Cardiac ventricle fibroblast (primary cell): Measurements from ENCODE around the gene YAP1. TPM values are rescaled to one million over a fixed set of nuclear protein-coding genes. Genes with fewer than 3 reads are reported as not detected.

ENCODE experiments used
- total RNA-seq: library from RNA; depleted of rRNA; stranded (reverse); fragments of >200 nt; gene quantifications from 2 replicates; pipeline ENCODE4 v1.2.3, GENCODE V29; 2015

Gene YAP1
- total RNA-seq: 102 TPM in 2 replicates

DNA sequence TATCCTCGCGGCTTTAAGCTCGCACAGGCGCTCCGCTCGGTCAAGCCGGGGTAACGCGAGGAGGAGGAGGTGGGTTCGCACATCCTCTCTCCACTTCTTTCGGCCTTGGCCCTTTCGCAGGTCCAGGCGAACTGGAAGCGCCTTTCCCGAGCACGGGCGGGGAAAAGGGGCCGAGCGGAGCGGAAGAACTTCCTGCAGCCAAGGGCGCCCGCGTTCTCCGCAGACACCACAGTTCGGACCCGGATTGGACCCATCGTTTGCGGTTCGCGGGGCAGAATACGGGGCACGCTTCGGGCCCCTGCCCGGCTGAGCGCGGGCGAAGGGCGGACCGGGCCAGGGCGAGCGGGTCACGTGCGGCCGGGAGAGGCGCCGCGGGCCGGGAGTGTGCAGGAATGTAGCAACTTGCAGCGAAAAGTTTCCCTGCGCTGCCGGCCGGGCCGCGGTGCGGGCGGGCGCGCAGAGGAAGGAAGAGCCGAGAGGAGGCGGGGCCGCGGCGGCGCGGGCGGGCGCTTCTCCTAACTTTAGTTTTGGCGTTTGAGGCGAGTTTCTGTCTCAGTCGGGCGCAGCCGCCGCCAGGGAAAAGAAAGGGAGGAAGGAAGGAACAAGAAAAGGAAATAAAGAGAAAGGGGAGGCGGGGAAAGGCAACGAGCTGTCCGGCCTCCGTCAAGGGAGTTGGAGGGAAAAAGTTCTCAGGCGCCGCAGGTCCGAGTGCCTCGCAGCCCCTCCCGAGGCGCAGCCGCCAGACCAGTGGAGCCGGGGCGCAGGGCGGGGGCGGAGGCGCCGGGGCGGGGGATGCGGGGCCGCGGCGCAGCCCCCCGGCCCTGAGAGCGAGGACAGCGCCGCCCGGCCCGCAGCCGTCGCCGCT is at the start of gene YAP1:
Gene YAP1, plus strand, starts transcription at position 552 of the 865 bp plus-strand sequence. CDS start 402 bp downstream, outside the sequence.

Other genes starting within 250 kb of the YAP1 start
- gene CEP126, start 195.4 kb upstream of the YAP1 start, total RNA-seq: 4.1 and 4.2 TPM in 2 replicates
- 0.69 and 1.6 TPM in 2 replicates for gene ANGPTL5, start 193.9 kb upstream of the YAP1 start, total RNA-seq
- 9.3 and 13.4 TPM in 2 replicates for gene CFAP300, start 63.0 kb upstream of the YAP1 start, total RNA-seq
- gene BIRC3, start 207.0 kb downstream of the YAP1 start, total RNA-seq: 0.05 and 0.06 TPM in 2 replicates
- gene BIRC2, start 236.8 kb downstream of the YAP1 start, total RNA-seq: 35.9 and 42.7 TPM in 2 replicates